ENCODE data around the gene BBX.

GRCh38 chr3:107790612-107791011 is 267.9 kb downstream of the BBX start:
- no peak for TF ChIP-seq CTCF (IDR thresholded peaks at IDR 0.05)
- no peak for TF ChIP-seq POLR2A (IDR thresholded peaks at IDR 0.05)

Data from lower leg skin (tissue), 3 donors.